Testis (tissue), 2 donors: ENCODE measurements around the gene ANKRD9.

Experiments
- POLR2A ChIP-seq: fragments of 450-650 bp; IDR thresholded peaks from one replicate; pipeline ENCODE4 v1.6.1; 2017; ENCODE audit warnings: antibody characterized with exemption, mild to moderate bottlenecking, moderate library complexity
- TF ChIP-seq, protein P1 (sequence below), 3 experiments: fragments of 450-650 bp in 2 of 3; fragments of 200-600 bp in 1 of 3; sonication (generic) in 1 of 3; IDR thresholded peaks; one replicate each; pipeline ENCODE4 v1.5.1; 2016 to 2019; ENCODE audit warnings: antibody characterized with exemption in 3 of 3, mild to moderate bottlenecking in 2 of 3, moderate library complexity in 1 of 3

DNA sequence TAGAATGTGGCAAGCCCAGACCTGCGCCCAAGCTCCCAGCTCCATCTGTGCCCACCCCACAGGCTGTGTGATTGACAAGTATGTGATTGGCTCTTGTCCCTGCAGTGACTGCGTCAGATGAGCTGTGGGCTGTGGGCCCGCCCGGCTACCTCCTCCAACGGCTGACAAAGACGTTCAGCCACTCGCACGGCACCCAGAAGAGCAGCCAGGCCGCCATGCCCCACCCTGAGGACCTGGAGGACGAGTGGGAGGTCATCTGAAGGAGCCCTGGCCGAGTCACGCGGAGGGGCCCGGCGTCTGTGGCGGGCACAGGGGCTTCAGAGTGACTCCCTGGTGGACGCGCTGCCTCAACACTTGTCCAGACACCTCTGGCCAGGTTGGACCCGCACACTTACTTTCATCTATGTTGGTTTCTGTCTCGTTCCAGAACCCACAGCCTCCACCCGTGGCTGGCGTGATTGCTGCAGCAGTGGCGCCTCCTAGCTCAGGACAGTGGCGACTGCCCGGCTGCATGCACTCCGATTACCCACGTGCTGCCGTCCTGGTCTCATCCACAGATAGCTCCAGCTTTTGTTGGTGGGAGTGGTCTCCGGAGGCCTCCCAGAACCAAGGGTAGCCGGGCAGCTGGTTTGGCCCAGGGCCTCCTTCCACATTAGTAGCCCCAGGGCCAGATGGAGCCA is 11.4 kb downstream of the ANKRD9 start:
- no peak for TF ChIP-seq POLR2A
- TF ChIP-seq, protein P1, sequence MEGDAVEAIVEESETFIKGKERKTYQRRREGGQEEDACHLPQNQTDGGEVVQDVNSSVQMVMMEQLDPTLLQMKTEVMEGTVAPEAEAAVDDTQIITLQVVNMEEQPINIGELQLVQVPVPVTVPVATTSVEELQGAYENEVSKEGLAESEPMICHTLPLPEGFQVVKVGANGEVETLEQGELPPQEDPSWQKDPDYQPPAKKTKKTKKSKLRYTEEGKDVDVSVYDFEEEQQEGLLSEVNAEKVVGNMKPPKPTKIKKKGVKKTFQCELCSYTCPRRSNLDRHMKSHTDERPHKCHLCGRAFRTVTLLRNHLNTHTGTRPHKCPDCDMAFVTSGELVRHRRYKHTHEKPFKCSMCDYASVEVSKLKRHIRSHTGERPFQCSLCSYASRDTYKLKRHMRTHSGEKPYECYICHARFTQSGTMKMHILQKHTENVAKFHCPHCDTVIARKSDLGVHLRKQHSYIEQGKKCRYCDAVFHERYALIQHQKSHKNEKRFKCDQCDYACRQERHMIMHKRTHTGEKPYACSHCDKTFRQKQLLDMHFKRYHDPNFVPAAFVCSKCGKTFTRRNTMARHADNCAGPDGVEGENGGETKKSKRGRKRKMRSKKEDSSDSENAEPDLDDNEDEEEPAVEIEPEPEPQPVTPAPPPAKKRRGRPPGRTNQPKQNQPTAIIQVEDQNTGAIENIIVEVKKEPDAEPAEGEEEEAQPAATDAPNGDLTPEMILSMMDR (IDR thresholded peaks at IDR 0.05) = no peak
